ENCODE measurements around the gene WDR27.
"Not testable (repeated sequence)": the region's sequence is repeated elsewhere in the genome, so short reads cannot be mapped to it uniquely, and the experiment has no call there.

WDR27 gene

DNA sequence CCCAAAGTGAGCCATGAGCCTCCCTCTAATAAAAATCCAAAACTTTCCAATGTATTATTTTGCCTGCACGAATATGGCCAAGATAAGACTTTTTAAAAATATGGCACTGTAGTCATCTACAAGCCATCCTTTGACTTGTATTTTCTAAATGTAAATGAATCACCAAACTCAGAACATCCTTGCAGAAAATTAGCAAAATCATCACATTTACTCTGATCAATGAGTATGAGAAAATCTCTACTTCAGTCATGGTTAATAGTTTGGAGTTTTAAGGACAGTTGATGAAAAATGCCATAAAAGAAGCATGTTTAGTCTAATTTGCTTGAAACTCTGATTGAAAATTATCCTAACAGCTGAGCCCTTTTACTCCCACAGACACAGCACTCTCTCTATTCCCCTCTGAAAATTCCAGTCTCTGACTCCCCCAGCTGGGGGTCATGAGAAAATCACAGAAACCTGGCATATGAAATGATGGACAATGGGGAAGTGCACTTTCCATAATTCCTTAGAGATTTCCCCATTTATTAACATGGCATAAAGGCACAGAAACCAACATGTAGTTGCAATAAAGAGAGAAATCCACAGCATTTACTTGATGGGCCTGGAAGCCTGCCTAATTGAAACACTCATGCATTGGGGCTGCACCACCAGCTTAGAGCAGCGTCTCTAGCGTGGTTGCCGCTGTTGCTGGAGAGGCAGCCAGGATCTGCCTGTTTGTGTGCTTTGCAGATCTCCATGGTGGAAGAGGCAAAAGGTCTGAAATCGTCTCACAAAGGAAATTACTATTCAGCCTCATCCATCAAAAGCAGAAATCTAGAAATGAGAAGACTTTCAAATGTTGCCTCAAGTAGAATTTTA, 214.0 kb downstream of the WDR27 start:
- Histone ChIP-seq H3K36me3 (ENCODE audit: control insufficient read depth, low read depth, low read length) (no peaks in the 10 kb centered on the region), H3K9ac (ENCODE audit: low read length) (no peak overlapping the region), H3K4me1 (ENCODE audit: control insufficient read depth, low read depth, low read length) (no peaks in the 10 kb centered on the region), H3K27ac (ENCODE audit: low read length) (no peak overlapping the region), H3K9me3 (ENCODE audit: control insufficient read depth, low read depth, low read length) (peaks cover 3% of the 10 kb centered on the region), H3K27me3 (ENCODE audit: control insufficient read depth, insufficient read depth, low read length) (no peaks in the 10 kb centered on the region), H3K4me3 (ENCODE audit: low read length) (no peak overlapping the region)

DNA sequence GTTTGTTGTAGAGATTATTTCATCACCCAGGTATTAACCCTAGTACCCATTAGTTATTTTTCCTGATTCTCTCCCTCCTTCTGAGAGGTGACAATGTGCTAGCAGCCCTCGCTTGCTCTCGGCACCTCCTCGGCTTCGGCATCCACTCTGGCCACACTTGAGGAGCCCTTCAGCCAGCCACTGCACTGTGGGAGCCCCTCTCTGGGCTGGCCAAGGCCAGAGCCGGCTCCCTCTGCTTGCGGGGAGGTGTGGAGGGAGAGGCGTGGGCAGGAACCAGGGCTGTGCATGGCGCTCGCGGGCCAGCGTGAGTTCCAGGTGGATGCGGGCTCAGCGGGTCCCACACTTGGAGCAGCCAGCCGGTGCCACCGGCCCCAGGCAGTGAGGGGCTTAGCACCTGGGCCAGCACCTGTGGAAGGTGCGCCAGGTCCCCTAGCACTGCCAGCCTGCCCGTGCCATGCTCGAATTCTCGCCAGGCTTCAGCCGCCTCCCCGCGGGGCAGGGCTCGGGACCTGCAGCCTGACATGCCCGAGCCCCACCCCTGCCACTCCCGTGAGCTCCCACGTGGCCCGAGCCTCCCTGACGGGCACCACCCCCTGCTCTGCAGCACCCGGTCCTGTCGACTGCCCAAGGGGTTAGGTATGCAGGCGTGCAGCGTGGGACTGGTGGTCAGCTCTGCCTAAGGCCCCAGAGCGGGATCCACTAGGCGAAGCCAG, 221.9 kb downstream of the WDR27 start:
- no peak overlapping the region for H3K27ac ChIP-seq (ENCODE audit: low read length)
- H3K27me3 ChIP-seq (ENCODE audit: control insufficient read depth, insufficient read depth, low read length), result no peaks in the 10 kb centered on the region
- peaks cover 23% of the 10 kb centered on the region for H3K9me3 ChIP-seq (ENCODE audit: control insufficient read depth, low read depth, low read length)
- H3K4me3 ChIP-seq (ENCODE audit: low read length), result no peak overlapping the region
- no peaks in the 10 kb centered on the region for H3K36me3 ChIP-seq (ENCODE audit: control insufficient read depth, low read depth, low read length)
- no peaks in the 10 kb centered on the region for H3K4me1 ChIP-seq (ENCODE audit: control insufficient read depth, low read depth, low read length)
- H3K9ac ChIP-seq (ENCODE audit: low read length), result no peak overlapping the region

DNA sequence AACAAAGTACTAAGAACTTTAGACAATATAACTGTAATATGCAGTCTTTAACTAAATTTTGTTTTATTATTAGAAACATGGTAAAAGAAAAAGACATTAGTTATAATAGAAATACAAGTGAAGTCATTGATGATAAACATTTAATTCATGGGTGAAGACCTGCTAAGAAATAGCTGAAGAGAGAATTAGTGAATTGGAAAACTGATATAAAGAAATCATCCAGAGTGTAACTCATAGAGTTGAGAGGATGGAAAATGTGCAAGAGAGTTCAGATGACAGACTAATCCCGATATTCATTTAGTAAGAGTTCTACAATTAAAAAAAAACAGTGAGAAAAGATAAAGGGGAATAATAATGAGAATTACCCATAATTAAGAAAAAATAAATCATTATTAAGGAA, 227.5 kb downstream of the WDR27 start:
- Histone ChIP-seq H3K36me3 (ENCODE audit: control insufficient read depth, low read depth, low read length) (no peaks in the 10 kb centered on the region), H3K9ac (ENCODE audit: low read length) (no peak overlapping the region), H3K4me3 (ENCODE audit: low read length) (no peak overlapping the region), H3K27ac (ENCODE audit: low read length) (no peak overlapping the region), H3K4me1 (ENCODE audit: control insufficient read depth, low read depth, low read length) (no peaks in the 10 kb centered on the region), H3K27me3 (ENCODE audit: control insufficient read depth, insufficient read depth, low read length) (no peaks in the 10 kb centered on the region), H3K9me3 (ENCODE audit: control insufficient read depth, low read depth, low read length) (peaks cover 19% of the 10 kb centered on the region)

DNA sequence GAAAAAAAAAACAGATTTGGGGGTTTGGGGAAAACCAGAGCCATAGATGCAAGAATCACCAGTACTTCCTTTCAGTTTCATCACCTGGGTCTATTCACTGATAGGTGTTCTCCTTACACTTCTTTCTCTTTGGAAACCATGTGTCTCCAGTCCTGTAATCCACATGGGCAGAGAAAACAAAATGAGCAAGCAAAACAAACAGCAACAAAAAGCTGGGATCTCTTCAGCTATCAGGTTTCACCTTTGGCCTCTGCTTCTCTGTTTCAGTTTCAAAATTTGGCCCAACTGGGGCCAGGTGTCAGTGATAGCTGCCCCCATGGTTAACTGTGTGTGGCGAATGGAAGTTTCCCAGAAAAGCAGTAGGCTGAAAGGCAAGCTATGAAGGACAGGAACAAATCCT, 228.2 kb downstream of the WDR27 start:
- H3K9me3 ChIP-seq (ENCODE audit: control insufficient read depth, low read depth, low read length), result peaks cover 14% of the 10 kb centered on the region
- H3K9ac ChIP-seq (ENCODE audit: low read length), result no peak overlapping the region
- H3K4me1 ChIP-seq (ENCODE audit: control insufficient read depth, low read depth, low read length), result no peaks in the 10 kb centered on the region
- H3K36me3 ChIP-seq (ENCODE audit: control insufficient read depth, low read depth, low read length), result no peaks in the 10 kb centered on the region
- no peak overlapping the region for H3K4me3 ChIP-seq (ENCODE audit: low read length)
- no peak overlapping the region for H3K27ac ChIP-seq (ENCODE audit: low read length)
- no peaks in the 10 kb centered on the region for H3K27me3 ChIP-seq (ENCODE audit: control insufficient read depth, insufficient read depth, low read length)

DNA sequence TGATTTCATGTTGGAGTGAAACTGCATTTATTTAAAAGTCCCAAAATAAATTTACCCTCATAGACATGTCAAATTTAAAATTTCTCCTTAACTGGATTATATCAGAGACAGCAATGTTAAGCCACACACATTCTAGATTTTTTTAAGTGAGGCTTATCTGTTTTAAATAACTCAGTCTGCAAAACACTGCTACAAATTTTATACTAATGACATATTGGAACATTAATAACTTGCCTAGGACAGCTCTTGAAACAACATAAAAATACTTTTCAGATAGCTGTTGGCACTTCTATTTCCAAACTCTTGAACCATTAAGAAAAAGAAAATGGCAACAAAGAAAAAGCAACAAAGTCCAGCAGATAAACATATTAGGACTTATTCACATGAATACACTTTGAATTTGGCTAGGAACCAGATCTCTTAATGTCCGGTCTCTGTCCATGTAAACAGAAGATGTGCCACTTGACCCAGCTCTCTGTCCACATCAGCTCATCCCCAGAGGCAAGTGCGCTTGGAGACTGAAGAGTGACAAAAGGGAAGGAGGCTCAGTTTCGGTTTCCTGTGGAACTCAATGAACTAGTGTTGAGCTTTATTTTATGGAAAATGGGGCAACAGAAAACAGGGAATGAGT, 228.9 kb downstream of the WDR27 start:
- H3K36me3 ChIP-seq (ENCODE audit: control insufficient read depth, low read depth, low read length), result no peaks in the 10 kb centered on the region
- peaks cover 17% of the 10 kb centered on the region for H3K9me3 ChIP-seq (ENCODE audit: control insufficient read depth, low read depth, low read length)
- H3K27ac ChIP-seq (ENCODE audit: low read length), result no peak overlapping the region
- H3K27me3 ChIP-seq (ENCODE audit: control insufficient read depth, insufficient read depth, low read length), result no peaks in the 10 kb centered on the region
- H3K4me1 ChIP-seq (ENCODE audit: control insufficient read depth, low read depth, low read length), result no peaks in the 10 kb centered on the region
- H3K9ac ChIP-seq (ENCODE audit: low read length), result no peak overlapping the region
- H3K4me3 ChIP-seq (ENCODE audit: low read length), result no peak overlapping the region

DNA sequence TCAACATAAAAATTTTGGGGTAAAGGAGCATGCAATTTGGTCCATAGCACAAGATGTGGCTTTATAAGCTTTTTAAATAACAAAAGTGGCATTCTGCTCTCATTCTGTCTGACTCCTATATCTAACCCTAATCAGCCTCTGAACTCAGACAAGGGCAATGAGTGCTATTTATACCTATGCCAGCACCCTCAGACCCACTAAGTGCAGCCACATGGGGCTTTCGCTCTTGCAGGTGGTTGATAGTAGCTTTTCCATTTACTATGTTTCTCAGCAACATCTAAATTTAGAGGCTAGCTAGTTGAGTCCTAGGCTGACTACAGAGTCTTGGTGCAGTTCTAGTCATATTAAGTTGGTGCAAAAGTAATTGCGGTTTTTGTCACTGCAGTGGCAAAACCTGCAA, 231.0 kb downstream of the WDR27 start:
- Histone ChIP-seq H3K27me3 (ENCODE audit: control insufficient read depth, insufficient read depth, low read length) (no peaks in the 10 kb centered on the region), H3K4me1 (ENCODE audit: control insufficient read depth, low read depth, low read length) (no peaks in the 10 kb centered on the region), H3K27ac (ENCODE audit: low read length) (no peak overlapping the region), H3K9me3 (ENCODE audit: control insufficient read depth, low read depth, low read length) (peaks cover 14% of the 10 kb centered on the region), H3K36me3 (ENCODE audit: control insufficient read depth, low read depth, low read length) (no peaks in the 10 kb centered on the region), H3K9ac (ENCODE audit: low read length) (no peak overlapping the region), H3K4me3 (ENCODE audit: low read length) (no peak overlapping the region)

DNA sequence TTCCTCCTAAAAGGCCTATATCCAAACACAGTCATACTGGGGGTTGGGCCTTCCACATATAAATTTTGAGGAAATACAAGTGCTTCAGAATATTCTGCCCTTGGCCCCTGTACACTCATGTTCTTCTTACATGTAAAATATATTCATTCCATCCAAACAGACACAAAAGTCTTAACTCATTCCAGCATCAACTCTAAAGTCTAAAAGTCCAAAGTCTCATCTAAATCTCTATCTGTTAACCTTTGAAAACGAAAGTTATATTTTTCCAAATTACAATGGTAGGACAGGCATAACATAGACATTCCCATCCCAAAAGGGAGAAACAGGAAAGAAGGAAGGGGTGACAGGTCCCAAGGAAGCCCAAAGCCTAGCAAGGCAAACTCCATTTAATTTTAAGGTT, 232.8 kb downstream of the WDR27 start:
- Histone ChIP-seq H3K9me3 (ENCODE audit: control insufficient read depth, low read depth, low read length) (peaks cover 7% of the 10 kb centered on the region), H3K4me3 (ENCODE audit: low read length) (no peak overlapping the region), H3K27ac (ENCODE audit: low read length) (no peak overlapping the region), H3K36me3 (ENCODE audit: control insufficient read depth, low read depth, low read length) (no peaks in the 10 kb centered on the region), H3K9ac (ENCODE audit: low read length) (no peak overlapping the region), H3K27me3 (ENCODE audit: control insufficient read depth, insufficient read depth, low read length) (no peaks in the 10 kb centered on the region), H3K4me1 (ENCODE audit: control insufficient read depth, low read depth, low read length) (no peaks in the 10 kb centered on the region)

DNA sequence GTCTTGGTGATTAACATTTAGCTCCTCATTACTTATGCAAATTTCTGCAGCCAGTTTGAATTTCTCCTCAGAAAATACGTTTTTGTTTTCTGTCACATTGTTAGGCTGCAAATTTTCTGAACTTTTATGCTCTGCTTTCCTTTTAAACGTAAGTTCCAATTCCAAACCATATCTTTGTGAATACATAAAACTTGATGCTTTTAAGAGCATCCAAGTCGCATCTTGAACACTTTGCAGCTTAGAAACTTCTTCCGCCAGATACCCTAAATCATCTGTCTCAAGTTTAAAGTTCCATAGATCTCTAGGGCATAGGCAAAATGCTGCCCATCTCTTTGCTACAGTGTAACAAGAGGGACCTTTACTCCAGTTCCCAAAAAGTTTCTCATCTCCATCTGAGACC, 234.1 kb downstream of the WDR27 start:
- H3K27me3 ChIP-seq (ENCODE audit: control insufficient read depth, insufficient read depth, low read length); H3K36me3 ChIP-seq (ENCODE audit: control insufficient read depth, low read depth, low read length); H3K4me3 ChIP-seq (ENCODE audit: low read length); H3K9ac ChIP-seq (ENCODE audit: low read length); H3K4me1 ChIP-seq (ENCODE audit: control insufficient read depth, low read depth, low read length); H3K9me3 ChIP-seq (ENCODE audit: control insufficient read depth, low read depth, low read length); H3K27ac ChIP-seq (ENCODE audit: low read length): not testable (repeated sequence)

DNA sequence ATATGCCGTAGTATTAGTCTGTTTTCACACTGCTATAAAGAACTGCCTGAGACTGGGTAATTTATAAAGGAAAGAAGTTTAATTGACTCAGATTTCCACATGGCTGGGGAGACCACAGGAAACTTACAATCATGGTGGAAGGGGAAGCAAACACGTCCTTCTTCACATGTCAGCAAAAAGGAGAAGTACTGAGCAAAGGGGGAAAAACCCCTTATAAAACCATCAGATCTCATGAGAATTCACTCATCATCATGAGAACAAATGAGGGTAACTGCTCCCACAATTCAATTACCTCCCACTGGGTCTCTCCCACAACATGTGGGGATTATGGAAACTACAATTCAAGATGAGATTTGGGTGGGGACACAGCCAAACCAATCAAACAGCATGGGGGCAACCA, 235.6 kb downstream of the WDR27 start:
- H3K4me1 ChIP-seq (ENCODE audit: control insufficient read depth, low read depth, low read length); H3K27ac ChIP-seq (ENCODE audit: low read length); H3K27me3 ChIP-seq (ENCODE audit: control insufficient read depth, insufficient read depth, low read length); H3K9ac ChIP-seq (ENCODE audit: low read length); H3K36me3 ChIP-seq (ENCODE audit: control insufficient read depth, low read depth, low read length); H3K4me3 ChIP-seq (ENCODE audit: low read length); H3K9me3 ChIP-seq (ENCODE audit: control insufficient read depth, low read depth, low read length): not testable (repeated sequence)

DNA sequence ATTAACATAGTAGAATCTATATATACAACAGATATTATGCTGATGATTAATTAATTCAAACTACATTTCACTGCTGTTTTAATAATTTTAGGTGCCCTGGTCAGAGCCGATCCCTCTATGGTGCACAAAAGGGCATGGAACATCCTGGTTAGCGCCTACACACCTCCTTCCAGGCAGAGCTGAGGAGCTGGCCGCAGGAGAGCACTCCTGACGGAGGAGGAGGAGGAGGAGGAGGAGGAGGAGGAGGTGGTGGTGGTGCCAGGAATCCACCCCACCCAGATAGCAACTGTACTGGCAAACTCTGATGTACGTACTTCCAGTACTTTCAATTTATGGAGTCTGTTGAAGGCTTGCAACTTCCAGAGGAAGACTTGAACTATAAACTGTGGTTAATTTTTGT, 244.1 kb downstream of the WDR27 start:
- Histone ChIP-seq H3K36me3 (ENCODE audit: control insufficient read depth, low read depth, low read length) (no peaks in the 10 kb centered on the region), H3K27me3 (ENCODE audit: control insufficient read depth, insufficient read depth, low read length) (no peaks in the 10 kb centered on the region), H3K4me3 (ENCODE audit: low read length) (no peak overlapping the region), H3K27ac (ENCODE audit: low read length) (no peak overlapping the region), H3K4me1 (ENCODE audit: control insufficient read depth, low read depth, low read length) (no peaks in the 10 kb centered on the region), H3K9ac (ENCODE audit: low read length) (no peak overlapping the region), H3K9me3 (ENCODE audit: control insufficient read depth, low read depth, low read length) (no peaks in the 10 kb centered on the region)

DNA sequence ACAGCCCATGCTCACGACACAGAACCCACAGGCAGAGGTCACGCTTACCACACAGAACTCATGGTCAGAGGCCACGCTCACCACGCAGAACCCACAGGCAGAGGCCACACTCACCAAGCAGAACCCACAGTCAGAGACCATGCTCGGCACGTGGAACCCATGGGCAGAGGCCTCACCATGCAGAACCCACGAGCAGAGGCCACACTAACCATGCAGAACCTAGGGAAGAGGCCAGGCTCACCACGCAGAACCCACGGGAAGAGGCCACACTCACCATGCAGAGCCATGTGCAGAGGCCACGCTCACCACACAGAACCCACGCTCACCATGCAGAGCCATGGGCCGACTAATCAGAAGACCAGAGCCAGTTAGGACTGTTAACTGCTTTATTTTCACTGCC, 245.0 kb downstream of the WDR27 start:
- no peak overlapping the region for H3K27ac ChIP-seq (ENCODE audit: low read length)

More for the DNA sequence above, 245.0 kb downstream of the WDR27 start:
- Histone ChIP-seq H3K27me3 (ENCODE audit: control insufficient read depth, insufficient read depth, low read length) (no peaks in the 10 kb centered on the region), H3K9me3 (ENCODE audit: control insufficient read depth, low read depth, low read length) (no peaks in the 10 kb centered on the region), H3K36me3 (ENCODE audit: control insufficient read depth, low read depth, low read length) (no peaks in the 10 kb centered on the region), H3K9ac (ENCODE audit: low read length) (no peak overlapping the region), H3K4me3 (ENCODE audit: low read length) (no peak overlapping the region), H3K4me1 (ENCODE audit: control insufficient read depth, low read depth, low read length) (no peaks in the 10 kb centered on the region)
